HG03103 (cell line): ENCODE measurements around the gene CXCL9.
"Not testable (repeated sequence)": the region's sequence is repeated elsewhere in the genome, so short reads cannot be mapped to it uniquely, and the experiment has no call there.

Source experiments
- ATAC-seq: cut with Tn5 transposase; IDR thresholded peaks from one replicate; pipeline ENCODE4 v1.9.1; 2021; ENCODE audit warnings: low read depth; ENCODE audit not compliant: unreplicated experiment

Gene CXCL9

DNA sequence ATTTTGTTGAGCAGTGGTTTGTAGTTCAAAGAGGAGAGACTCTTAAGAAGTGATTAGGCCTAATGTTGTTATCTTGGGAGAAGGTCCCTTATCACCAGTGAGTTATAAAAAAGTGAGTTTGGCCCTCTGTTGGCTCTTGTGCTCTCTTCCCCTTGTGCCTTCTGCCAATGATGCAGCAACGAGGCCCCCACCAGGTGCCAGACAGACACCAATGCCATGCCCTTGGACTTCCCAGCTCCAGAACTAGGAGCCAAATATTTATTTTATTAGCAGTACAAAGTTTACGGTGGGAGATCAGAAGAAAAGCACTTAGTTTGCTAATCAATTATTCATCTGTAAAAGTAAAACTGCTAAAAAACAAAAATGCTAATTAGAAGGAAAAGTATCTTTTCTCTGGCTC, 43.8 kb downstream of the CXCL9 start:
- ATAC-seq, result no peak

DNA sequence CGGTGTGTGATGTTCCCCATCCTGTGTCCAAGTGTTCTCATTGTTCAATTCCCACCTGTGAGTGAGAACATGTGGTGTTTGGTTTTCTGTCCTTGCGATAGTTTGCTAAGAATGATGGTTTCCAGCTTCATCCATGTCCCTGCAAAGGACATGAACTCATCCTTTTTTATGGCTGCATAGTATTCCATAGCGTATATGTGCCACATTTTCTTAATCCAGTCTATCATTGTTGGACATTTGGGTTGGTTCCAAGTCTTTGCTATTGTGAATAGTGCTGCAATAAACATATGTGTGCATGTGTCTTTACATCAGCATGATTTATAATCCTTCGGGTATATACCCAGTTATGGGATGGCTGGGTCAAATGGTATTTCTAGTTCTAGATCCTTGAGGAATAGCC, 45.2 kb downstream of the CXCL9 start:
- ATAC-seq, result not testable (repeated sequence)

DNA sequence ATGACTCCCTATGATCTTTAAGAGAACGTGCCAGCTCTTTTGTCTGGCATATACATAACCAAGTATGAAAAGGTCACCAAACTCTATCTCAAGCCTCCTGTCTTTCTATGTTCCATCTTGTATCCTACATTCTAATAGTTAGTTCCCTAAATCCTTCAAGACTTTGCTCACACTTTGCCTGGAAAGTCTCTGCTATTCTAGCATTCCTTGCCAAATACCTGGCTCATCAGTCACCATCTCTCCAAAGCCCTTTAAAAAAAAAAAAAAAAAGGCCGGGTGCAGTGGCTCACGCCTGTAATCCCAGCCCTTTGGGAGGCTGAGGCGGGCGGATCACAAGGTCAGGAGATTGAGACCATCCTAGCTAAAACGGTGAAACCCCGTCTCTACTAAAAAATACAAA, 48.8 kb downstream of the CXCL9 start:
- not testable (repeated sequence) for ATAC-seq

DNA sequence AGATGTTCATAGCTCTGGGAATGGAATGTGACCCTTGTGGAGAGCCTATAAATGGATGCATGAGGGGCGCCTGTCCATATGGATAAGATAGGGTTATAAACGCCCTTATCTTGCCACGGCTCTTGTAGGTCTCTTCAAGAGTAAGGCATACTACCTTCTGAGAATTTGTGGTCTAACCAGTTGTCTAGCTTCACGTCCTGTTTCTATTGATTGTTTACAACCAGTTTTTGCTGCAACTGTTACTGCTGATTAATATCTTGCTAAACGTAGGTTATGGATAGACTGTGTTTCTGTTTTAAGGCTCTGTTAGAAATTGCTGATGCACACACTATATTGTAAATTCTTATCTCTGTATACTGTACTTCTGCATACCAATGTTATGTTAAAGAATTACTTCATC, 52.5 kb downstream of the CXCL9 start:
- ATAC-seq, result not testable (repeated sequence)

DNA sequence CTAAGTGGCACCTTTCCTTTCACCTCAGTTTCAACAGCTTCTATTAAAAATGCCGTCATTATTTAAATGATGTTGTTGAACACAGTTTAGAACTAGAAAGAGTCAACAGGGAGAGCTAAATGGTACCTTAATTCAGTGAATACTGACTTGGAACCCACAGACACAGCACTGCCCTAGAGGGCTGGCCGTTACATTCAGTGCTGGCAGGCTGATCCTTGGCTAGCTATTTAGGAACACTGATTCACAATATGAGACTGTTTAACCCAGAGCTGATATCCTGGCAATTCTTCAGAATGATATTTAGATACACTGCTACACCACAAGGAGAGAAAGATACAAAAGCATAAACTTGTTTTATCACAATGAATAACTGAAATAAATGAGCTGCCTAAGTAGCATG, 53.8 kb downstream of the CXCL9 start:
- ATAC-seq, result no peak
